Hepatocyte (in vitro differentiated cells): ENCODE results near the gene APBA1. TPM values are rescaled to one million over a fixed set of nuclear protein-coding genes. Genes with fewer than 3 reads are reported as not detected.

Source experiments
- DNase-seq: peaks from one replicate; pipeline ENCODE4 v3.0.0-alpha.2; 2016; ENCODE audit warnings: low spot score
- H2AFZ ChIP-seq: fragments of 200-600 bp; sonication (generic); 2 replicates; pipeline ENCODE4 v1.6.0; 2016; ENCODE audit warnings: antibody characterized with exemption, mild to moderate bottlenecking
- H3K27ac ChIP-seq: fragments of 200-600 bp; sonication (generic); 2 replicates; pipeline ENCODE4 v1.5.1; 2016; ENCODE audit warnings: mild to moderate bottlenecking
- H3K27me3 ChIP-seq: fragments of 200-600 bp; sonication (generic); 2 replicates; pipeline ENCODE4 v1.6.1; 2016
- H3K36me3 ChIP-seq: fragments of 200-600 bp; sonication (generic); replicated peaks from 2 replicates; pipeline ENCODE4 v1.5.1; 2016; ENCODE audit warnings: low read depth; ENCODE audit not compliant: insufficient read depth
- H3K4me1 ChIP-seq: fragments of 200-600 bp; sonication (generic); 2 replicates; pipeline ENCODE4 v1.5.1; 2016; ENCODE audit warnings: mild to moderate bottlenecking, moderate library complexity; ENCODE audit not compliant: insufficient read depth
- H3K4me2 ChIP-seq: fragments of 200-600 bp; sonication (generic); 2 replicates; pipeline ENCODE4 v1.6.0; 2016
- H3K4me3 ChIP-seq: fragments of 200-600 bp; sonication (generic); 2 replicates; pipeline ENCODE4 v1.5.1; 2016; ENCODE audit warnings: mild to moderate bottlenecking
- H3K79me2 ChIP-seq: fragments of 200-600 bp; sonication (generic); 2 replicates; pipeline ENCODE4 v1.6.0; 2017; ENCODE audit warnings: mild to moderate bottlenecking
- H3K9me2 ChIP-seq: fragments of 200-600 bp; sonication (generic); replicated peaks from 2 replicates; pipeline ENCODE4 v1.6.0; 2017; ENCODE audit warnings: mild to moderate bottlenecking; ENCODE audit not compliant: insufficient read depth
- H3K9me3 ChIP-seq: fragments of 200-600 bp; sonication (generic); 2 replicates; pipeline ENCODE4 v1.5.1; 2016; ENCODE audit warnings: low read depth, mild to moderate bottlenecking
- H4K20me1 ChIP-seq: fragments of 200-600 bp; sonication (generic); 2 replicates; pipeline ENCODE4 v1.6.0; 2016; ENCODE audit warnings: mild to moderate bottlenecking; ENCODE audit not compliant: insufficient read depth, poor library complexity, severe bottlenecking
- CTCF ChIP-seq: fragments of 200-600 bp; sonication (generic); IDR thresholded peaks from 2 replicates; pipeline ENCODE4 v1.5.1; 2016; ENCODE audit warnings: antibody characterized with exemption, mild to moderate bottlenecking; ENCODE audit not compliant: poor library complexity
- EZH2 ChIP-seq: fragments of 200-600 bp; sonication (generic); IDR thresholded peaks from 2 replicates; pipeline ENCODE4 v1.6.1; 2016; ENCODE audit warnings: antibody characterized with exemption, mild to moderate bottlenecking, borderline replicate concordance
- EZH2phosphoT487 ChIP-seq: fragments of 200-600 bp; sonication (generic); IDR thresholded peaks from one replicate; pipeline ENCODE4 v1.6.1; 2018; ENCODE audit warnings: antibody characterized with exemption, mild to moderate bottlenecking, low read depth, moderate library complexity; ENCODE audit not compliant: unreplicated experiment, severe bottlenecking
- WGBS: methylation state at CpG from one replicate; pipeline ENCODE4 v1.1.6; 2016; ENCODE audit warnings: low lambda C conversion rate; ENCODE audit errors: missing lambda C conversion rate; 5-methylcytosine and 5-hydroxymethylcytosine counted together
- polyA plus RNA-seq: library from polyadenylated mRNA; unstranded; fragments of >200 nt; fragmentation: Nextera tagmentation; extraction: Ambion mirVana; gene quantifications from 2 replicates; pipeline ENCODE4 v1.2.1, GENCODE V29; 2016
- total RNA-seq: library from RNA; depleted of rRNA; stranded (reverse); fragments of >200 nt; gene quantifications from 2 replicates; pipeline ENCODE4 v1.2.3, GENCODE V29; 2014

APBA1 gene
- total and polyA plus RNA-seq, 2 experiments from 2014 or later: 1.5 to 12.0 TPM

- Histone ChIP-seq H3K27ac (no peak overlapping the region), H3K9me2 (no peaks in the 10 kb centered on the region), H3K4me1 (no peaks in the 10 kb centered on the region), H2AFZ (no peak overlapping the region), H3K4me3 (no peak overlapping the region), H3K79me2 (no peaks in the 10 kb centered on the region), H3K27me3 (no peaks in the 10 kb centered on the region), H3K4me2 (no peak overlapping the region), H3K9me3 (no peaks in the 10 kb centered on the region), H4K20me1 (no peaks in the 10 kb centered on the region), H3K36me3 (no peaks in the 10 kb centered on the region)
- 83% methylated on average over 2 of the region's 2 CpGs for WGBS
- TF ChIP-seq EZH2phosphoT487 (no peak), EZH2 (no peak), CTCF (no peak)
- no peak for DNase-seq
Observed at GRCh38 chr9:69483886-69484422, 188.2 kb downstream of the APBA1 start.

- H3K36me3 ChIP-seq: no peaks in the 10 kb centered on the region
Observed at GRCh38 chr9:69476797-69477196, 195.4 kb downstream of the APBA1 start.

GRCh38 chr9:69476016-69476415 is 196.2 kb downstream of the APBA1 start:
- no peak overlapping the region for H2AFZ ChIP-seq
- H3K27ac ChIP-seq: no peak overlapping the region

More at GRCh38 chr9:69476797-69477196, 195.4 kb downstream of the APBA1 start:
- no peak overlapping the region for H3K4me3 ChIP-seq
- H3K27ac ChIP-seq: no peak overlapping the region
- no peak for DNase-seq
- no peaks in the 10 kb centered on the region for H3K9me3 ChIP-seq
- H3K27me3 ChIP-seq: no peaks in the 10 kb centered on the region
- H3K79me2 ChIP-seq: no peaks in the 10 kb centered on the region
- peaks cover 9% of the 10 kb centered on the region for H3K4me1 ChIP-seq
- no peaks in the 10 kb centered on the region for H3K9me2 ChIP-seq
- H2AFZ ChIP-seq: no peak overlapping the region
- no peak overlapping the region for H3K4me2 ChIP-seq
- H4K20me1 ChIP-seq: no peaks in the 10 kb centered on the region
- WGBS: 76% methylated on average over 7 of the region's 7 CpGs
- no peak for TF ChIP-seq CTCF
- TF ChIP-seq EZH2phosphoT487: no peak
- no peak for TF ChIP-seq EZH2

More at GRCh38 chr9:69476016-69476415, 196.2 kb downstream of the APBA1 start:
- Histone ChIP-seq H4K20me1 (no peaks in the 10 kb centered on the region), H3K4me3 (no peak overlapping the region), H3K9me3 (no peaks in the 10 kb centered on the region), H3K4me2 (no peak overlapping the region), H3K79me2 (no peaks in the 10 kb centered on the region), H3K4me1 (peaks cover 16% of the 10 kb centered on the region), H3K9me2 (no peaks in the 10 kb centered on the region), H3K27me3 (no peaks in the 10 kb centered on the region), H3K36me3 (no peaks in the 10 kb centered on the region)
- WGBS: 52% methylated on average over 6 of the region's 6 CpGs
- TF ChIP-seq EZH2: no peak
- TF ChIP-seq CTCF: no peak
- no peak for TF ChIP-seq EZH2phosphoT487
- DNase-seq: no peak
